Measurements from ENCODE around the gene USP44.

DNA sequence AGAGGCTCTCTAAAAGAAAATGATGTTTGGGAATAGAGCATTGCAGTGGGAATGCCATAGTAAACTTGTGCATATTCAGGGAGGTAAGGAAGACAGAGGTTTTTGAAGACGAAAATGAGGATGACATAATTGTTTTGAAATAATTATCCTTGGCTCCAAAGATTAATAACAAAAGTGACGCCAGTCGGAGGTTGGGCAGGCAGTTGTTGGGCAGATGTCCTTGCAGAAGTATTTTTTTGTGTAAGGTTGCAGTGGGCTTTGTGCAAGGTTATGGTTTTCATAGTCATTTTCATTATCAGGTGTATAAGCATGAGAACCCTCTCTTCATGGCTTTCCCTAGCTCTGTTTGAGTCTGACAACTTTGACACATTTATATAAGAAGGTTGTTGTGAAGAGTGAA lies 42.0 kb downstream of the USP44 start:
- TF ChIP-seq CTCF (IDR thresholded peaks at IDR 0.05), result no peak
- no peak for TF ChIP-seq POLR2A (IDR thresholded peaks at IDR 0.05)

All from transverse colon (tissue), 3 donors.